Heart left ventricle (tissue), 16 donors: ENCODE measurements around the gene RBM18. TPM values are rescaled to one million over a fixed set of nuclear protein-coding genes. Genes with fewer than 3 reads are reported as not detected.

Experiments
- ATAC-seq, 4 donors: fragments of 200-7000 bp; cut with Tn5 transposase; one replicate each; pipeline ENCODE4 v1.9.1; 2020 to 2022; ENCODE audit warnings: moderate library complexity in 4 of 4, mild to moderate bottlenecking in 3 of 4, moderate number of reproducible peaks in 1 of 4
- DNase-seq, 5 donors: peaks; one replicate each; pipeline ENCODE4 v3.0.0-alpha.2; 2020
- H3K27ac ChIP-seq, 12 donors: fragments of 200-600 bp; sonication (generic) in 4 of 12; one replicate each; pipeline versions ENCODE4 v1.5.0 to v1.8.0; 2016 to 2022; ENCODE audit warnings: mild to moderate bottlenecking in 2 of 12
- H3K27me3 ChIP-seq, 9 donors: fragments of 200-600 bp; sonication (generic) in 2 of 9; one replicate each; pipeline versions ENCODE4 v1.5.1 to v1.8.0; 2016 to 2022; ENCODE audit warnings: mild to moderate bottlenecking in 3 of 9
- H3K36me3 ChIP-seq, 9 donors: fragments of 200-600 bp; sonication (generic) in 2 of 9; one replicate each; pipeline versions ENCODE4 v1.5.0 to v1.8.0; 2018 to 2022; ENCODE audit warnings: mild to moderate bottlenecking in 2 of 9
- H3K4me1 ChIP-seq, 12 donors: fragments of 200-600 bp; sonication (generic) in 4 of 12; one replicate each; pipeline versions ENCODE4 v1.5.0 to v1.8.0; 2016 to 2022; ENCODE audit warnings: mild to moderate bottlenecking in 3 of 12
- H3K4me3 ChIP-seq, 12 donors: fragments of 200-600 bp; sonication (generic) in 4 of 12; one replicate each; pipeline versions ENCODE4 v1.5.0 to v1.8.0; 2017 to 2022; ENCODE audit warnings: mild to moderate bottlenecking in 9 of 12, moderate library complexity in 4 of 12
- H3K9me3 ChIP-seq, 12 donors: fragments of 200-600 bp; sonication (generic) in 4 of 12; one replicate each; pipeline versions ENCODE4 v1.5.0 to v1.8.0; 2016 to 2022; ENCODE audit warnings: mild to moderate bottlenecking in 1 of 12
- POLR2A ChIP-seq, 2 donors: fragments of 450-650 bp; IDR thresholded peaks; one replicate each; pipeline ENCODE4 v1.6.1; 2017; ENCODE audit warnings: antibody characterized with exemption in 2 of 2, mild to moderate bottlenecking in 2 of 2, moderate library complexity in 2 of 2
- WGBS, 4 donors: extraction: QIAGEN DNeasy Blood & Tissue Kit in 2 of 4; methylation state at CpG; one replicate each; pipeline versions ENCODE4 v1.1.5 to v1.1.7; 2013 to 2018; 5-methylcytosine and 5-hydroxymethylcytosine counted together
- intact Hi-C, 10 donors: fragments of 100-400 bp; cut with DNase I; formaldehyde crosslinking; loops; one replicate each; pipeline versions ENCODE4 v1.11.1 to v1.14.2; 2022
- polyA plus RNA-seq, 2 donors: library from polyadenylated mRNA; stranded (reverse); fragments of 200-250 nt; gene quantifications; one replicate each; pipeline ENCODE4 v1.2.3, GENCODE V29; 2013
- total RNA-seq, 9 donors: library from RNA; depleted of rRNA in 2 of 9; stranded (reverse); fragments of >200 nt in 2 of 9; fragmentation: NEBNext Ultra II Directional in 3 of 9; extraction: Animal tissue kit (Norgen Biotek cat#: 25700) in 3 of 9; gene quantifications; one replicate each; pipeline versions ENCODE4 v1.1.0 to v1.2.4, GENCODE V29; 2016 to 2023
- TF ChIP-seq, protein P1 (sequence below), 12 donors: fragments of 200-600 bp; sonication (generic) in 4 of 12; IDR thresholded peaks; one replicate each; pipeline versions ENCODE4 v1.5.0 to v1.8.0; 2018 to 2022; ENCODE audit warnings: antibody characterized with exemption in 12 of 12, mild to moderate bottlenecking in 5 of 12
- donor health status: ischemic (EF 13 %, LVEDD 7.1; RV severe dilation, severe dysfunction).
- donor health status: healthy with polysubstance abuse.
- donor health status: DM: no; HTN: yes; CAD: no.
- donor health status: DM: no; HTN: no; CAD: no.
- donor health status: ischemic (EF 25% LVEDD 6.9; RV normal size, moderate dysfunction).
- donor health status: ischemic (EF 25% LVEDD 5.7; RV mildly dilated, moderate dysfunction).
- donor health status: healthy.
- donor health status: DM: yes; HTN: yes; CAD: no.
- donor health status: ischemic (EF 35%, LVEDD 5.7; RV mildly dilated, moderate dysfunction).
- donor health status: nonischemic (EF 11% LVEDD 7.7; RV severe dilation, severe dysfunction).
- donor health status: DM: yes; HTN: yes; CAD: no.
- donor health status: PGD.
- donor health status: ischemic (EF 29% LVEDD 5.4; RV normal size, mild dysfunction).
- donor health status: nonischemic (EF 23%, LVEDD 6.1; RV moderate dilation, normal function).

RBM18 gene
- total and polyA plus RNA-seq, 11 donors: 7.9 to 49.0 (median 36.1) TPM

DNA sequence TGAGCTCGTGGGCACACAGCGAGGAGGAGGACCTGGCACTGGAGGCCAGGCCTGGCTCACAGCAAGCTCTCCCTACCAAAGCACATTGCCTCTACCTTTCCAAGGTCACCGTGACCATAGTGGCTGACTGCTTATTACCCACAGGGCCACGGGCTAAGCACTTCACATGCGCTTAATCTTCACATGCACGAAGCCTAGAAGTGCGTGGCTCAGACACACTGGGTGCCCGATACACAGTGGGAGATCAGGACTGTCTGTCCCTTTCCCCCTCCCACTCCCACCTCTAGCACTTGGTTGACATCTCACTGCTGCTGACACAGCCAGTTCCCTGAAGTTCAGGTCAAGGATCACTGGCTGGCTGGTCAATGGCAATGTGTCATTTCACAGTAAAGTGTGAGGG lies 59.5 kb downstream of the RBM18 start:
- Histone ChIP-seq H3K9me3 (no peaks in the 10 kb centered on the region), H3K4me1 (peaks cover 0 to 7% (median 0%) of the 10 kb centered on the region in 12 donors), H3K4me3 (no peak overlapping the region), H3K27ac (no peak overlapping the region), H3K36me3 (no peaks in the 10 kb centered on the region), H3K27me3 (peaks cover 0 to 9% (median 0%) of the 10 kb centered on the region in 9 donors)
- no peak for ATAC-seq
- TF ChIP-seq, protein P1, sequence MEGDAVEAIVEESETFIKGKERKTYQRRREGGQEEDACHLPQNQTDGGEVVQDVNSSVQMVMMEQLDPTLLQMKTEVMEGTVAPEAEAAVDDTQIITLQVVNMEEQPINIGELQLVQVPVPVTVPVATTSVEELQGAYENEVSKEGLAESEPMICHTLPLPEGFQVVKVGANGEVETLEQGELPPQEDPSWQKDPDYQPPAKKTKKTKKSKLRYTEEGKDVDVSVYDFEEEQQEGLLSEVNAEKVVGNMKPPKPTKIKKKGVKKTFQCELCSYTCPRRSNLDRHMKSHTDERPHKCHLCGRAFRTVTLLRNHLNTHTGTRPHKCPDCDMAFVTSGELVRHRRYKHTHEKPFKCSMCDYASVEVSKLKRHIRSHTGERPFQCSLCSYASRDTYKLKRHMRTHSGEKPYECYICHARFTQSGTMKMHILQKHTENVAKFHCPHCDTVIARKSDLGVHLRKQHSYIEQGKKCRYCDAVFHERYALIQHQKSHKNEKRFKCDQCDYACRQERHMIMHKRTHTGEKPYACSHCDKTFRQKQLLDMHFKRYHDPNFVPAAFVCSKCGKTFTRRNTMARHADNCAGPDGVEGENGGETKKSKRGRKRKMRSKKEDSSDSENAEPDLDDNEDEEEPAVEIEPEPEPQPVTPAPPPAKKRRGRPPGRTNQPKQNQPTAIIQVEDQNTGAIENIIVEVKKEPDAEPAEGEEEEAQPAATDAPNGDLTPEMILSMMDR (IDR thresholded peaks at IDR 0.05): no peak
- TF ChIP-seq POLR2A (IDR thresholded peaks at IDR 0.05): no peak
- DNase-seq: peak in 2 of 5 donors; percentile 6 to 22
- WGBS, 4 donors: 89 to 94% (median 92%) methylated on average over 8 of the region's 8 CpGs
- intact Hi-C loops: no loop called here

DNA sequence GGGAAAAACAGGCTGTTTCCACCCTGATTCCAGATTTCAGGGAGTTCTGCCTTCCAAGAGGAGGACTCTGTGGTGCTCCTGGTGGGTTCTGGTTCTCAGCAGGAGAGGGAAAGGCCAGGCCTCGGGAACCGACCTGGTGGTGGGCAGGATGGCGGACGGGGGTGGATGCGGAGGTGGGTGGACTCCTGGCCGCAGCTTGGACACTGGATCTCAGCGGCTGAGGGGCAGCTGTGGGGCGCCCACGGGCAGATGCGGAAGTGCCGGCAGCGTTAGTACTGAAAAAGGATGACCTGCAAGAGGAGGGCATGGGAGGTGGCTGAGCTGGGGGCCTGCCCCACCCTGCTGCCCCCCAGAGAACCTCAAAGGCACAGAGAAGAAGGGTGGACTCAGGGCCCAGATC lies 60.1 kb downstream of the RBM18 start:
- TF ChIP-seq POLR2A (IDR thresholded peaks at IDR 0.05): no peak
- TF ChIP-seq, protein P1 (IDR thresholded peaks at IDR 0.05): no peak
- peaks cover 0 to 8% (median 0%) of the 10 kb centered on the region in 9 donors for H3K27me3 ChIP-seq
- ATAC-seq: no peak
- no peaks in the 10 kb centered on the region for H3K9me3 ChIP-seq
- peaks cover 0 to 7% (median 0%) of the 10 kb centered on the region in 12 donors for H3K4me1 ChIP-seq
- H3K27ac ChIP-seq: no peak overlapping the region
- WGBS, 4 donors: 77 to 92% (median 85%) methylated on average over 12 of the region's 12 CpGs
- no peak overlapping the region for H3K4me3 ChIP-seq
- H3K36me3 ChIP-seq: no peaks in the 10 kb centered on the region
- peak in 2 of 5 donors; percentile 16 to 57 for DNase-seq
- intact Hi-C loops: no loop called here

DNA sequence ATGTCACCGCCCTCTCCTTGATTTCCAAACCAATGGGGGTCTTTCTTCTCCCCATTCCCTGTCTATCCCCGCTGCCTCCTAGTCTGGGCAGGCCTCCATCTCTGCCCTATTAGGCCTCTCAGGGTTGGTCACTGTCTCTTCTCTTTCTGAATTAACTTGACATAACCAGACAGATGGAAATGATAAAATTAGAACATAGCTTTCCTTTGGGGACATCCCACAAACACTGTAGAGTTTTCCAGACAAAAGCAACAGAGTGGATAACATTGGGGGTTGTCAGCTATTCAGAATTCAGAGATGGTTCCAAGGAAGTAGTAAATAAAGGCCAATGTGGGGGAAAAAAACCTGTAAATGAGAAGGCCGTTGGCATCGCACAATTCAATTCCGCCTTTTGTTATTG lies 60.6 kb downstream of the RBM18 start:
- no peak overlapping the region for H3K27ac ChIP-seq
- 84 to 93% (median 87%) methylated on average over 5 of the region's 5 CpGs for whole genome bisulfite sequencing, 4 donors
- no peak overlapping the region for H3K4me3 ChIP-seq
- no peaks in the 10 kb centered on the region for H3K9me3 ChIP-seq
- H3K27me3 ChIP-seq: peaks cover 0 to 6% (median 0%) of the 10 kb centered on the region in 9 donors
- H3K36me3 ChIP-seq: no peaks in the 10 kb centered on the region
- H3K4me1 ChIP-seq: peaks cover 0 to 7% (median 0%) of the 10 kb centered on the region in 12 donors
- ATAC-seq: no peak
- TF ChIP-seq, protein P1 (IDR thresholded peaks at IDR 0.05): no peak
- TF ChIP-seq POLR2A (IDR thresholded peaks at IDR 0.05): no peak
- intact Hi-C loops: no loop called here
- DNase-seq: no peak

DNA sequence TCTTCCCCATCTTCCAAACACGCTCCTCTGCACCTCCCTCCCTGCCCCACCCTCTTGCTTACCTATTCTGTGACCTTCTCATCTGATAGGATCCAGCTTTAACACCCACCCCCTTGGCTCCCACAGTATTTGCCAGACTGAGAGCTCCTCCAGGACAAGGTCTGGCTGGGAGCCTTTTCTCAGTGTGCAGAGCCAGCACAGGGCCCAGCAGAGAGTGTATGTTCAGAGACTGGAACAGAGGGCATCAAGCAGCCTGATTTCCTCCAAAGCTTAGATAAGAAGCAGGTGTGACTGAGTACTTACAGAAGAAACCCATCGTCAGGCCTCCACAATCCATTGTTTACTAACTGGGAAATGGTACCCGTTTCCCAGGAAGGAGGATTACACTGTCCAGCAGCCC lies 62.5 kb downstream of the RBM18 start:
- peaks cover 0 to 7% (median 0%) of the 10 kb centered on the region in 9 donors for H3K27me3 ChIP-seq
- intact Hi-C loops: no loop called here
- H3K36me3 ChIP-seq: no peaks in the 10 kb centered on the region
- peak; percentile 36 to 77 (median 56) for ATAC-seq
- DNase-seq: peak in 1 of 5 donors; percentile 25
- H3K4me1 ChIP-seq: peaks cover 0 to 7% (median 0%) of the 10 kb centered on the region in 12 donors
- H3K4me3 ChIP-seq: no peak overlapping the region
- no peaks in the 10 kb centered on the region for H3K9me3 ChIP-seq
- H3K27ac ChIP-seq: no peak overlapping the region
- TF ChIP-seq, protein P1 (IDR thresholded peaks at IDR 0.05): no peak
- no peak for TF ChIP-seq POLR2A (IDR thresholded peaks at IDR 0.05)
- 47 to 61% (median 54%) methylated on average over 3 of the region's 3 CpGs for WGBS, 4 donors
